Activated T-cell treated with anti-CD3 and anti-CD28 coated beads for 48 hours (primary cell): ENCODE measurements around the gene KTN1.

Experiments used
- DNase-seq: peaks from one replicate; pipeline ENCODE4 v3.0.0-alpha.2; 2020; ENCODE audit warnings: low read depth

The KTN1 gene

GRCh38 chr14:55609681-55610080 lies 29.7 kb downstream of the KTN1 start:
- DNase-seq, result no peak

DNA sequence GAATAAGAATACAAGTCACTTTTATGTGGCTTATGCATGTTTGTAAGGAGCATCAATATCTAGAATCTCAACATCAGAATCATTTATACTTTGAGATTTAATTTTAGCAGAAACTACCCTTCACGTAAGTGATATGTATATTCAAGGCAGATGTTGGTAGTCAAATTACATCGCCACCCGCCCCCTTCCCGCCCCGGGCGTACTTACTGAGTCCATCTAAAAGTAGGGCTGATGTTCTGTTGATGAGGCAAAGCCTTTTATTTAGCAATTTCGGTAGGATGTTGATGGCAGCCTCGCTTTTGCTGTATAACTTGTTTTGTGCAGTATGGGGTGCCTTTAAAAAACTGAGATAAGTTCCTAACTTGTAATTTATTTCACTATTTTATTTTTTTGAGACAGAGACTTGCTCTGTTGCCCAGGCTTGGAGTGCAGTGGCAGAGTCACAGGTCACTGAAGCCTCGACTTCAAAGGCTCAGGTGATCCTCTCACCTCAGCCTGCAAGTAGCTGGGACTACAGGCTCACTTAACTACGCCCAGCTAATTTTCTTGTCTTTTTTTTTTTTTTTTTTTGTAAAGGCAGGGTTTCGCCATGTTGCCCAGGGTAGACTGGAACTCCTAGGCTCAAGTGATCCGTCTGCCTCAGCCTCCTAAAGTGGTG lies 30.8 kb downstream of the KTN1 start:
- DNase-seq, result no peak

- no peak for DNase-seq
Measured at GRCh38 chr14:55611859-55612258, 31.9 kb downstream of the KTN1 start.

GRCh38 chr14:55614304-55614703 lies 34.3 kb downstream of the KTN1 start:
- DNase-seq, result no peak

DNA sequence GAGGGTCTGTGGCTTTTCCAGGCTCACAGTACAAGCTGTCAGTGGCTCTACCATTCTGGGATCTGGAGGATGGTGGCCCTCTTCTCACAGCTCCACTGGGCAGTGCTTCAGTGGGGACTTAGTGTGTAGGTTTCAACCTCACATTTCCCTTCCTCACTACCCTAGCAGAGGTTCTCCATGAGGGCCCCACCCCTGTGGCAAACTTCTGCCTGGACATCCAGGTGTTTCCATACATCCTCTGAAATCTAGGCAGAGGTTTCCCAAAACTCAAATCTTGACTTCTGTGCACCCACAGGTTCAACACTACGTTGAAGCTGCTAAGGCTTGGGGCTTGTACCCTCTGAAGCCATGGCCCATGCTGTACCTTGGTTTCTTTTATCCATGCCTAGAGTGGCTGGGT lies 40.3 kb downstream of the KTN1 start:
- no peak for DNase-seq

GRCh38 chr14:55620981-55621380 lies 41.0 kb downstream of the KTN1 start:
- DNase-seq, result no peak

DNA sequence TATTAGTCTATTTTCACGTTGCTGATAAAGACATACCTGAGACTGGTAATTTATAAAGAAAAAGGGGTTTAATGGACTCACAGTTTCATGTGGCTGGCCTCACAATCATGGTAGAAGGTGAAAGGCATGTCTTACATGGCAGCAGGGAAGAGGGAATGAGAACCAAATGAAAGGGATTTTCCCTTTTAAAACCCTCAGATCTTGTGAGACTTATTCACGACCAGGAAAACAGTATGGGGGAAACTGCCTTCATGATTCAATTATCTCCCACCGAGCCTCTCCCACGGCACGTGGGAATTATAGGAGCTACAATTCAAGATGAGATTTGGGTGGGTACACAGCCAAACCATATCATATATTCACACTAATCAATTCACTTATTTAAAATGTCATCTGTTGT lies 41.4 kb downstream of the KTN1 start:
- no peak for DNase-seq

GRCh38 chr14:55624913-55625312 lies 44.9 kb downstream of the KTN1 start:
- no peak for DNase-seq

- DNase-seq, result no peak
Measured at GRCh38 chr14:55625481-55625880, 45.5 kb downstream of the KTN1 start.

DNA sequence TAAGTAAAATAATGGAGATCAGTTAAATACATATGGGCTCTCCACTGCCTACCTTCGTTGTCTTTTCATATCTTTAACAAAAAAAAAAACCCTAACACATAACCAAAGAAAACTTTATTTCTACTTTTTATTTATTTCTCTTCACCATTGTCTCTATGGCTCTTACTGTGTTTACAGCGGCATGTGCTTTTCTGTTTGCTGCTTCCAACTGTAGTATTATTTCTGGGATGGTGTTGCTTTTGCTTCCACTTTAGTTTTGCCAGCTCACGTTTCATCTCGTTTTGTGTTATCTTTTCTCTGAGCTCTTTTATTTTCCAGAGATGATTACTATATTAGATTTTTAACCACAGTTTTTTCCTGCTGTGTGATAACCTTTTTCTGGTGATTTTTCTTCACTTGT lies 46.1 kb downstream of the KTN1 start:
- DNase-seq, result no peak

GRCh38 chr14:55628426-55628825 lies 48.4 kb downstream of the KTN1 start:
- DNase-seq, result no peak

- DNase-seq, result no peak
Measured at GRCh38 chr14:55638665-55639064, 58.7 kb downstream of the KTN1 start.

DNA sequence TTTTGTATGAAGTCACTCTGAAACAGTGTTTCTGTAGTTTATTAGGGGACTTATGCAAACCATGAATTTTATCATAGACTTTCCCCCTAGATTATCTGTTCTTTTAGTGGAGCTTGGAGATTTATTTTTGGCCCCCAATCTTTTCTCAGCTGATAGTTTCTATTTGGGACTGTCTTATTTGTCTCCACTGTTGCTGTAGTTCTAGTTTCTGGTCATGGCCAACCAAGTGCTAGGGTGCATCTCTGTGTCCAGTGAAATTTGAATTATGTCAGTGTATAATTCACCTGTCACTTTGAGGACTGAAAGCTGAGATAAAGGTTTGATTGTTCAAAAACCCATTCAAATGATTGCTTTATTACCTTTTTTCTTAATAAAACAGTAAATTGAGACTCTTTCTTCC lies 61.3 kb downstream of the KTN1 start:
- no peak for DNase-seq

DNA sequence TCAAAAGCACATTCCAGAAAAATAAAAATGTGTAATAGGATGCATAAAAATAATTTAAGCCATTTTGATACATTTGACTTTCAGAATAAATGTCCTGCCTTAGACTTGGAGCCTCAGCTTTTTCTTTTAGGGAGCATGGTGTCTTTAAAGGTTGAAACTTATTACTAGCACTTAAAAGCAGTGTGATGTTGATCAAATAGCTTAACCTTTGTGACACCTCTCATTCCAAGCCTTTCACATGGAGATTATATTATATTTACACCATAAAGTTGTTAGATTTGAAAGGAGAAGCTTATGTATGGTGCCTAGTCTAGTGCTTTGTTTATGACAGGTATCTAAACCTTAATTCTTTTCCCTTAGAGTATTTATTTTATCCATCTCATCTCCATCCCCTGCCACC lies 61.9 kb downstream of the KTN1 start:
- DNase-seq, result no peak

DNA sequence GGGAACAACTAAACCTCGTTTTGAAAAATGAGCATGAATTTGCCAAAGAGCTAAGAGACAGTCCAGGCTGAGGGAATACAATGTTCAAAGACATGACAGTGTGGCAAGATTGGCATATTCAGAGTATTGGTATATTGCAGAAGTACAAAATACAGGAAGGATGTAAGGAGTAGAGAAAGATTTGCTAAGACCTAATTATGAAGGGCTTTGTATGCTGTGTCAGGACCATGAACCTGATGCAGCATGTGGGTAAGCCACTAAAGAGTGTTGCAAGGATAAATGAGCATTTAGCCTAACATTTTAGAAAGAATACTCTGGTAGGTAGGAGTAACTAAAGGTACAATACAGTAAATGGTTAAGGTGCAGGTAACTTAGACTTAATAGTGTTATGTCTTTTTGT lies 65.1 kb downstream of the KTN1 start:
- no peak for DNase-seq

DNA sequence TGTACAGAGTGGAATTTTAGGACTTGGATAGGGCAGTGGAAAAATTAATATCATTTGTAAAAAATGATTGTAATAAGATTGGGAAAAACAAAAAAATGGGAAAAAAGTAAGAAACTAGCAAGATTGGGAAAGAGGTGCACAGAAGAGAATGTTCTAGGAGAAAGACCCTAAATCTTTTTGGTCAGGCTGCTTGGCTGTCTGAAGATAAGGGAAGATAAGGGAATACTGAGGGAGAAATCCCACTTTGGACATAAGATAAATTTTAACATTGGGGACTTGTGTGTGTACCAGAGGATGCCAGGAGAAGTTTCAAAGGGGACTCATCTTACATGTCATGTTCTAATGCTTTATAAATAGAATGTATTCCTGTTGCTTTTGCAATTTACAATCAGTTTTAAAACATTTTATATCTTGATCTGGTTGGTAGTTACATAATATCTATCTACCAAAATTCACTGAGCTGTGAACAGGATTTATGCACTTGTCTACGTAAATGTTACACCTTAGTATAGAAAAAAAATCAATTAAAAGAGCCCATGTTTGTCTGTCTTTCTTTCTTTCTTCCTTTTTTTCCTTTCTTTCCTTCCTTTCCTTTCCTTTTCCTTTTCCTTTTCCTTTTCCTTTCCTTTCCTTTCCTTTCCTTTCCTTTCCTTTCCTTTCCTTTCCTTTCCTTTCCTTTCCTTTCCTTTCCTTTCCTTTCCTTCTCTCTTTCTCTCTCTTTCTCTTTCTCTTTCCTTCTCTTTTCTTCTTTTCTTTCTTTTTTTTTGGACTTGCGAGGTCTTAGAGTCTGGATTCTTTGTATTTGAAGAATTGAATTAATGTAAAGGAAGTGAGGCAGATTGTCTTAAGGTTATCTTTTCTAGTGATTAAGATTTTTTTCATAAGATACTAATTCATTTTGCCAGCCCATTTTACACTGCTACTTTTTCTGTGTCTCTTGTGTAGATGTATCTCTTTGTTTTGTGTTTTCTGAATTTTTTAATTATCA lies 66.1 kb downstream of the KTN1 start:
- DNase-seq, result no peak

DNA sequence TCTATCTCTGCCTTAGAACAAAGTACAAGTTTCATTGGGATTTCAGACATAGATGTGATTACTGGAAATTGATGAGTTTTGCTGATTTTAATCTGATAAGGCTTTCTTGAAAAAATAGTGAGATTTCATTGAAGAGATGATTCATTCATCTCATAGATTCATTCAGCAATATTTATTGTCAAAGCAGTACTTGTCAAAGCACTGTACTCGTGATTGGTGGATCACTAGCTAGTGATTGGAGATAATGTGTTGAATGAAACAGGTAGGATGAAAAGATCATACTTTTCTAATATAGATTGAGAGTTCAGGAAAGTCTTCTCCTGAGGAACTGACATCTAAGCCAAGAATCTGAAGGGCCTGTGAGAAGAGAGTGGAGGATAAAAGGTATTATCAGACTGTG lies 71.0 kb downstream of the KTN1 start:
- no peak for DNase-seq

DNA sequence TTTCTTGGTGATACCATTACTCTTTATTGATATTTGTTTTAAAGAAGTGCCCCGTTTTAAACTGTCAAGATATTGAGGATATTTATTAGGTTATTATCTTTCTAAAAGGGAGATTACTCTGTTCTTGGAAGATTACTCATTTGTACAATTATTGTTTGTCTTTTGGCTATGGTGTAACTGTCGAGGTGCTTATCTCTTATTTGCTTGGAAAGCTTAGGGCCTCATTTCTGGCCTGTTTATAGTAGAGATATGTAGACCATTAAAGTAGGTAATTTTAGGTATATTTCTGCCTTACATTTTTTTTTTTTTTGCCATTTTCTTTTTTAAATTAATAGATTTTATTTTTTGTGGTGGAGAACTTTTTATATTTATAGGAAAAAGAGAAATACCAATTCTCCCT lies 74.2 kb downstream of the KTN1 start:
- DNase-seq, result no peak

DNA sequence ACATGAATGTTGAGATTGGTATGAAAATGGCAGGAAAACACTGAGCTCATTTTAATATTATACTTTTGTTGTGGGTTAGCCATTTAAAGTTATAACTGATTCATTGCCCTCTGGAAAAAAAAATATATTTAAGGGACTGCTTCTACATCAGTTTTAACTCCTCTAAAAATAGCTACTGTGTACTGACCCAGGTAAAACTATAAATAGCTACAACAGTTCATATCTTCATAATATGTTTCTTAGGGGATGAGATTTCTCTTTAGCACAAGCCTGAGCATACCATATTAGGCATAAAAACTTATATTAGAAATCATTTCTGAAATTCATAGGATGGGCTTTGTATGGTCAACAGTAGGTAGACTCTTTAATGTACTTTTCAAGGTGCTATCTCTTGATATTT lies 81.0 kb downstream of the KTN1 start:
- no peak for DNase-seq

DNA sequence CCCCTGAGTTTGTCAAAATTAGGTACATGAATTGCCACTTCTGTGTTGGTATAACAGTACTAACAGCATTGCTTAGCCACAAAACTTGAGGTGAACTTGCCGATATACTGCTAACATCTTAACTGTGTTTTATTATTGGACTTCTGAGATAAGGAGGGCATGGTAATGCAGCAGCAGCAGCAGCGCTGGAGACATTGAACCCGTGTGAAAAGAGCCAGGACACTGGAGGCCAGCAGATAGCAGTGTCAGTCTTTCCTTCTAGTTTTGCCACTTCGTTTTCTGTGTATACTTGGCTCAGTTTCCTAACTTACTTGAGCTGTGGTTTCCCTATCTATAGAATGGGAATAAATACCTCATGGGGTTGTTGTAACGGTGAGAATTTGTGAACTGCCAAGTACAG lies 82.7 kb downstream of the KTN1 start:
- no peak for DNase-seq

DNA sequence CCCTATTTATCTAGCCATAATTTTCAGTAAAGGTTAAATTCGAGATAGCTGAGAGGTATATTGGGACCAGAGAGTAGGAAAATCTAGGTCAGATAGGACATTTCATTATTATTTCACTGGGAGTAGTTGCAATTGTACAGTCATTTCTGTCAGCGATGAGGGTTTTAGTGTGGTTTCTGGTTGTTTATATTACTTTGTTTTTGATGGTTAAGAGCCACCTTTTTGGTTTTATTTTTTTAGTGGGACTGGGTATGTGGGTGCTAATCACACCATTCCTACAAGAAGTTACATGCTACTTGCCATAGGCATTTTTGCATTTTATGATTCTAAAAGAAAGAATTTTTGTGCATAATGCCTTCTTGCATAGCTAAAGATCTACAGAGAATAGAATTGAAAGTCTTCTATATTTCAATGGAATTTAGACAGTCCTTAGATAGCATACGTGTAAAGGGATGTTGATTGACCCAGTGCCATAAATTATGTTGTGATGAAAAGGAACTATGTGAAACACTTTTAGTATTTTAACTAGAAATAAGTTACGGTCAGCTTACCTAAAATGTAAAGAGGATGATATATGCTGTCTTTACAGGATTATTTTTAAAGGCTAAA lies 85.2 kb downstream of the KTN1 start:
- no peak for DNase-seq

- no peak for DNase-seq
Measured at GRCh38 chr14:55667801-55668200, 87.8 kb downstream of the KTN1 start.

- no peak for DNase-seq
Measured at GRCh38 chr14:55671641-55672040, 91.6 kb downstream of the KTN1 start.
